Mucosa of gallbladder (tissue), 1 donor: Measurements from ENCODE around the gene EXOSC9. TPM values are rescaled to one million over a fixed set of nuclear protein-coding genes. Genes with fewer than 3 reads are reported as not detected.

Experiments
- DNase-seq: peaks from one replicate; pipeline ENCODE4 v3.0.0-alpha.2; 2020; ENCODE audit warnings: low spot score
- total RNA-seq: library from RNA; stranded (reverse); gene quantifications from one replicate; pipeline ENCODE4 v1.2.1, GENCODE V29; 2021
- donor health status: DM: no; HTN: no; CAD: no.

The EXOSC9 gene
- total RNA-seq, 1 donor from 2014 or later = 10.4 TPM

DNA sequence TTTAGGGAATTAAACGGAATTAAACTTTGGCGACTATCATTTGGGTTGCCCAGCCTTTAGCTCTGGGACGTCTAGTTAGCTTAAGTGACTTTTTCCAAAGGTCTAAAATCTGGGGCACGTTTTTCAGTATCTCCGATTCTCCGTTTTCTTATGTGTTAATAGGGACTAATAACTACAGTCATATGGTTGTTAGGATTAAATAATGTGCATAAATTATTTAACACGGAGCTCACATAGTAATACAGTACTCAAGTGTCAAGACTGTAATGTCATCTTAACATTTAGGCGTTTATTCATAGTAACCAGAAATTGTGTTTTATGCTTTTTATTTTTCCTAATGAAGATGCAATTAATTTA is 23.0 kb downstream of the EXOSC9 start:
- no peak for DNase-seq

DNA sequence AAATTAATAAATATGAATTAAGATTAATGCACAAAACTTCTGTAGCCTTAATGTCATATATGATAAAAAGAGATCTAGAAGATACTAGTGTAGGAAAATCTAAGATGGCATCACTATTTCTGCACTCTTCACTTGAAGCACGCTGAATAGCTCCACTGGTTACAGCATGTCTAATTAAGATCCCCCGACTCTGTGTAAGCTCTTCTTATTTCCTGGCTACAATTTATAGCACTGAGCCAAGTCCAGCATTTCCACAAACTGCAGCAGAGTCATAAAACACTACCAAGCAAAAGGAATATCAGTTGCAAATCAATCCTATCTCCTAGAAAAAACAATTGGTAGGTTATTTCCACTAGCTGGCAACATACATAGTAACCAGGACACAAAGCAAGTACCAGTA is 23.8 kb downstream of the EXOSC9 start:
- no peak for DNase-seq

DNA sequence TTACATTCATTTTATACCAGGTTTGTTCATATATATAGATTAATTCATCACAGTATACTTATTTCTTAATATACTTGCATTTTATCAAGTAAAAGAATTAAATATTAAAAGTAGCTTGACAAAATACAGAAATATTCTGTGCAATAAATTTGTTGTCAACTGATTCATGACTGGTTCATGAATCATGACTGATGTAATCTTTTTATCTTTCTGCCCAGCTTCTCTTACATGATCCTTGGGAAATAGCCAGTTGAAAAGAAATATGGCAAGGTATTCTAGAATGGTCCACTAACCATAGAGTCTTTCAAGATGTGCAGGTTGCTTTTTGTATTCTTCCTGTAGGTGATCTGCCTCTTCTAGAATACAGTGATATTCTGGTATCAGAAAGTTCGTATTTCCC is 26.7 kb downstream of the EXOSC9 start:
- no peak for DNase-seq

DNA sequence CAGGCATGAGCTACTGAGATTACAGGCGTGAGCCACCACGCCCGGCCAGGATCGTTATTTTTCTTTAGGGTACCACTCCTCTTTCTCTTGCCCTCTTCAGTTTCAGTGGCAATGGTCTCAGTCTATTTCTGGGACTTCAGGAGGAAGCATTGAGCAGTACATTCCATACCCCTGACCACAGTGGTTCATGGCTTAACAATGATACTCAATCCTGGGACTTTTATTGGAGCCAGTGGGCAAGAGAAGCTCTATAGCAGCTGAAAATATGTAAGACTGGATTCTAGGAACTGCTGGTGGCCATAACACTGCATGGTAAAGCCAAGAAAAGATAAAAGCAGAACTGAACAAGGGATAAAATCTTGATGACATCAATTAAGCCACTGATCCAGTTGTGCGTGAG is 28.4 kb downstream of the EXOSC9 start:
- DNase-seq = no peak

DNA sequence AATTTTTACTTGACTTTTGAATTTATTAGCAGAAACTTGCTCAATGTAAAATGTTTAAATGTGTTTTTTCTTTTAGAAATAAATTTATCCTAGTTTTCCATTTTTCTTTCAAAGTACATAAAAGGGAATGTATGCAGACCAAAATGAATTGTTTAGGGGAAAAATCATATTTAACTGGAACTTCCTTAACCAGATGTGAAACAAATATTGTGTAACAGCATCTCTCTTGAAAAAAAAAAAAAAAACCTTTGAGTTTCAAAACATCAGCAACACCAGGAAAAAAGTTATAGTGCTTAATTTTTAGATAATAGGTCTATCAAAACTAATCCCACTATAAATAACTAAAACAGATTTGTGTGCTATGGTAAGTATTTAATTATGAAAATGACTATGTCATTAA is 37.0 kb downstream of the EXOSC9 start:
- DNase-seq = no peak

DNA sequence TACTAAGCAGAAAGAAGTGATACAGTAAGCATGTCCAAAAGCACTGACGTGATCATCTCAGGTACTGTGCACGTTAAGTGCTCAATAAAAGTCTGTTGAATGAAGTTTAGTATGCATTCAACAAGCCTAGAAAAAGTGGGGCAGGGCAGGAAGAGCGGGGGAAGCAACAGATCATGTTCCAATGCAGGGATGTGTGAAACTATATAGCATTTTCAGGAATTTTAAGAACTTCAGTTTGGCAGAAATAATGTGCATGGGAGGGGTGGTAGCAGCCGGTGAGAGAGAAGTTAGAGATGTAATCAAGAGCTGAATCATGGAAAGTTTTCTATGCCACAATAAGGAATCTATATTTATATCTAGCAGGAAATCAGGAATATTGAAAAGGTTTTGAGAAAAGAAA is 41.7 kb downstream of the EXOSC9 start:
- DNase-seq = no peak

DNA sequence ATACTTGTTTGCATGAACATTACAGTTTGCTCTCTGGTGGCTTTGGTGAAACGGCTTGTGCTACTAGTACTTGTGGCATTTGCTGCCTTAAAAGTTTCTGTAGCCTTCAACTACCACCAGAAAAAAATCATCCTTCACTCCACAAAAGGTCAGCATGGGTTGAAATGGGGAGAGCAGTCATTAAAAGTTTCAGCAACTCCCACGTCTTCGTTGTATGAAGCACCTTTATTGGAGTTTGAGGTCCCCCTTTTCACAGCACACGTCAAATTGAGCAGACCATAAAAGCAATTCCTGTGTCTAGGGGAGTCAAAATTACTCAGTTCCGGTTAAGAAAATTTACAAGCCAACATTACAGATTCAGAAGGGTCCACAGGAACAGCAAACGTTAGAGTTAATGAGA is 45.5 kb downstream of the EXOSC9 start:
- DNase-seq = no peak

DNA sequence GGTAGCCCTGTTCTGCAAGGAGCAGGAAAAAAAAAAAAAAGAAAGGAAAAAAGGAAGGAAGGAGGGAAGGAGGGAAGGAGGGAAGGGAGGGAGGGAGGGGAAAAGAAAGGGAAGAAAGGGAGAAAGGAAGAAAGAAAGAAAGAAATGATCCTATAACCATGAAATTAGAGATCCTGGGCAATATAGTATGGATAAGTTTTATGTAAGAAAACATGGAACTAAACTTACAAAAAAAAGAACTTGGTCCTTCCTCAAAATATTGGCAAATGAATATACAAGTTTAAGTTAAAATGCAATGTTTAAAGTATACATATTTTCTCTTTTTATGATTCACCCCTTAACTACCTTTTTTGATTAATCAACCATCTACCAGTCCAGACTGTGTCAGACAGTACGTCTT is 50.2 kb downstream of the EXOSC9 start:
- no peak for DNase-seq

DNA sequence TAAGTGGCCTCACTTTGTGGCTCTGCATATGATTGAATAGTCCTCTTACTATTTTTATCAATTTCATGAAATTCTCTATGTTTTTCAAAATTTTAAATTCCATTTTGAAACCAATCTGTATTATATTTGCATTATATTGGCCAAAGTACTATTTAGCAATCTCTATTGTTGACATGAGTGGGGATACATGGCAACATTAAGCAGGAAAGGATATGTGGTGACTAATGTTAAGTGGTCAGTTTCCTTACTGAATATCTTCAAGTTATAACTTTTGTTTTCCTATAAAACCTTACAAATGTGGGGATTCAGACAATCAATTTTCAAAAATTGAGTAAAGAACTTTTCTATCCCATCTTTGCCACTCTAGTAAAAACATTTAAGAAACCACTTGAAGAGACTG is 59.0 kb downstream of the EXOSC9 start:
- DNase-seq = no peak

DNA sequence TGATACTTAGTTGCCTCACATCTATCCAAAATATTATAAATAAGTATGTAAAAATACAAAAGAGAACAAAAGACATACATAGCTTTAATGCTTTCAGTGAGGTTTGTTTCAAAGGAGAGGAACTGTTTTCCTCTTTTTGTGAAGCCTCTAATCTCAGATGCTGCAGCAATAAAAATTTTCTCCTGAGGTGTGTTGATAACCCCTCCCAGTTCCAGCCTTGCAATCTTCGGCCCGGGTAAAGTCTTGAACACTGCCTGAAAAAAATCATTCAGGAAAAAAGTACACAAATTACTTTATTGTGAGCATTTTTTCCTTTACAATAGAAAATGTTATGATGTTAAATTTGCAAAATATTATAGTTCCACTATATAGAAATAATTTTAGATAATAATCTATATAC is 60.3 kb downstream of the EXOSC9 start:
- no peak for DNase-seq

DNA sequence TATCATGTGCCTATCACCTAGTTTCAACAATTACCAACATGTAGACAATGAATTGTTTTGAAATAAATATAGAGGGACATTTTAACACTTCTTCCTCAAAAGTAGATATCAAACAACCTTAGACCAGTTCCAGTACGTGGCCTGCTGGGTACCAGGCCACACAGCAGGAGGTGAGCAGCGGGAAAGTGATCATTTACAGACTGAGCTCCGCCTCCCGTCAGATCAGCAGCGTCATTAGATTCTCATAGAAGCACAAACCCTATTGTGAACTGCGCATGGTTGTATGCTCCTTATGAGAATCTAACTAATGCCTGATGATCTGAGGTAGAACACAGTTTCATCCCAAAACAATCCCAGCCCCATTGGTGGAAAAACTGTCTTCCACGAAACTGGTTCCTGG is 62.7 kb downstream of the EXOSC9 start:
- DNase-seq = no peak

Other genes with a start within 250 kb of the EXOSC9 start
- 327 TPM for gene ANXA5, start 104.3 kb upstream of the EXOSC9 start, total RNA-seq
- not detected for gene SMIM43, start 36.2 kb upstream of the EXOSC9 start, total RNA-seq
- gene CCNA2, start 22.6 kb downstream of the EXOSC9 start, total RNA-seq = 2.9 TPM
- gene BBS7, start 69.2 kb downstream of the EXOSC9 start, total RNA-seq = 17.8 TPM
- gene TRPC3, start 150.7 kb downstream of the EXOSC9 start, total RNA-seq = 14.1 TPM